Measurements from ENCODE around the gene IRAK1. TPM values are rescaled to one million over a fixed set of nuclear protein-coding genes. Genes with fewer than 3 reads are reported as not detected.

The IRAK1 gene
- total RNA-seq = 95.8 and 96.9 TPM in 2 replicates
- long read RNA-seq, partial matches to known transcripts = 5 of 12 reads
- long read RNA-seq, other reads (novel, unspliced or antisense) = 7 of 12 reads

- H3K36me3 Mint-ChIP-seq (ENCODE audit: insufficient read depth) = peaks cover 4% of the 10 kb centered on the region
- H3K27ac Mint-ChIP-seq = peak within 1 kb of the TSS; percentile 91
- DNase-seq (ENCODE audit: low spot score, unreplicated experiment) = peak; percentile 27
- no peak for TF ChIP-seq CTCF (IDR thresholded peaks at IDR 0.05; ENCODE audit: unreplicated experiment)
- peak within 1 kb of the TSS; percentile 78 for H3K4me3 Mint-ChIP-seq (ENCODE audit: low read depth)
- no peaks in the 10 kb centered on the region for H3K27me3 Mint-ChIP-seq
- peaks cover 4% of the 10 kb centered on the region for H3K9me3 Mint-ChIP-seq (ENCODE audit: low read depth)
- peaks cover 19% of the 10 kb centered on the region for H3K4me1 Mint-ChIP-seq (ENCODE audit: low read depth)
Observed at GRCh38 chrX:154019633-154020528, at the start of gene IRAK1. Gene IRAK1 (minus strand): TSS chrX:154019902. CDS start chrX:154019812, 90 bp downstream.

- peaks cover 8% of the 10 kb centered on the region for H3K9me3 Mint-ChIP-seq (ENCODE audit: low read depth)
- peaks cover 6% of the 10 kb centered on the region for H3K4me1 Mint-ChIP-seq (ENCODE audit: low read depth)
- H3K27me3 Mint-ChIP-seq = no peaks in the 10 kb centered on the region
- H3K4me3 Mint-ChIP-seq (ENCODE audit: low read depth) = no peak overlapping the region
- H3K36me3 Mint-ChIP-seq (ENCODE audit: insufficient read depth) = no peaks in the 10 kb centered on the region
- DNase-seq (ENCODE audit: low spot score, unreplicated experiment) = no peak
- no peak overlapping the region for H3K27ac Mint-ChIP-seq
- TF ChIP-seq CTCF (IDR thresholded peaks at IDR 0.05; ENCODE audit: unreplicated experiment) = no peak
Observed at GRCh38 chrX:154068560-154068959, 48.9 kb upstream of the IRAK1 start.

GRCh38 chrX:154064637-154065435 is 45.1 kb upstream of the IRAK1 start:
- no peak for TF ChIP-seq CTCF (IDR thresholded peaks at IDR 0.05; ENCODE audit: unreplicated experiment)
- DNase-seq (ENCODE audit: low spot score, unreplicated experiment) = no peak
- H3K9me3 Mint-ChIP-seq (ENCODE audit: low read depth) = peaks cover 9% of the 10 kb centered on the region
- H3K27ac Mint-ChIP-seq = peak overlapping the region; percentile 76
- peaks cover 22% of the 10 kb centered on the region for H3K4me1 Mint-ChIP-seq (ENCODE audit: low read depth)
- no peak overlapping the region for H3K4me3 Mint-ChIP-seq (ENCODE audit: low read depth)
- peaks cover 2% of the 10 kb centered on the region for H3K36me3 Mint-ChIP-seq (ENCODE audit: insufficient read depth)
- H3K27me3 Mint-ChIP-seq = no peaks in the 10 kb centered on the region

GRCh38 chrX:154063234-154063633 is 43.5 kb upstream of the IRAK1 start:
- Mint-ChIP-seq H3K4me1 (ENCODE audit: low read depth) (peaks cover 22% of the 10 kb centered on the region), H3K9me3 (ENCODE audit: low read depth) (peaks cover 11% of the 10 kb centered on the region), H3K27ac (no peak overlapping the region), H3K36me3 (ENCODE audit: insufficient read depth) (peaks cover 5% of the 10 kb centered on the region), H3K4me3 (ENCODE audit: low read depth) (no peak overlapping the region), H3K27me3 (no peaks in the 10 kb centered on the region)
- no peak for TF ChIP-seq CTCF (IDR thresholded peaks at IDR 0.05; ENCODE audit: unreplicated experiment)
- no peak for DNase-seq (ENCODE audit: low spot score, unreplicated experiment)

GRCh38 chrX:154061801-154062200 is 42.1 kb upstream of the IRAK1 start:
- DNase-seq (ENCODE audit: low spot score, unreplicated experiment) = no peak
- peaks cover 22% of the 10 kb centered on the region for H3K4me1 Mint-ChIP-seq (ENCODE audit: low read depth)
- peaks cover 5% of the 10 kb centered on the region for H3K36me3 Mint-ChIP-seq (ENCODE audit: insufficient read depth)
- H3K9me3 Mint-ChIP-seq (ENCODE audit: low read depth) = peaks cover 11% of the 10 kb centered on the region
- TF ChIP-seq CTCF (IDR thresholded peaks at IDR 0.05; ENCODE audit: unreplicated experiment) = no peak
- peak overlapping the region; percentile 11 for H3K27ac Mint-ChIP-seq
- no peak overlapping the region for H3K4me3 Mint-ChIP-seq (ENCODE audit: low read depth)
- no peaks in the 10 kb centered on the region for H3K27me3 Mint-ChIP-seq
